GM12891 (cell line): Measurements from ENCODE around the gene TPTE.
"Not testable (repeated sequence)": the region's sequence is repeated elsewhere in the genome, so short reads cannot be mapped to it uniquely, and the experiment has no call there.

Experiments used
- DNase-seq: peaks from one replicate; pipeline ENCODE4 v3.0.0; 2011; ENCODE audit warnings: low spot score; ENCODE audit not compliant: insufficient read length
- FAIRE-seq: peaks from 2 replicates; lab custom pipeline; 2011; peaks lifted over from hg19 to GRCh38; lab: Jason Lieb, UNC
- PAX5 ChIP-seq: IDR thresholded peaks from 2 replicates; pipeline ENCODE4 v1.6.1; 2011; ENCODE audit warnings: low read length, moderate library complexity, mild to moderate bottlenecking; ENCODE audit not compliant: insufficient read depth, severe bottlenecking
- POLR2A ChIP-seq: IDR thresholded peaks from 2 replicates; pipeline ENCODE4 v1.6.1; 2011; ENCODE audit warnings: low read depth, low read length, control low read depth
- POLR2AphosphoS5 ChIP-seq: IDR thresholded peaks from 2 replicates; pipeline ENCODE4 v1.6.1; 2011; ENCODE audit warnings: low read depth, low read length, control low read depth
- POU2F2 ChIP-seq: IDR thresholded peaks from 2 replicates; pipeline ENCODE4 v1.6.1; 2011; ENCODE audit warnings: low read depth, mild to moderate bottlenecking, control low read depth, low read length, moderate library complexity
- SPI1 ChIP-seq: IDR thresholded peaks from 2 replicates; pipeline ENCODE4 v1.6.1; 2011; ENCODE audit warnings: low read depth, low read length, control low read depth
- TAF1 ChIP-seq: IDR thresholded peaks from 2 replicates; pipeline ENCODE4 v1.6.1; 2011; ENCODE audit warnings: low read depth, low read length, control low read depth

Gene TPTE

DNA sequence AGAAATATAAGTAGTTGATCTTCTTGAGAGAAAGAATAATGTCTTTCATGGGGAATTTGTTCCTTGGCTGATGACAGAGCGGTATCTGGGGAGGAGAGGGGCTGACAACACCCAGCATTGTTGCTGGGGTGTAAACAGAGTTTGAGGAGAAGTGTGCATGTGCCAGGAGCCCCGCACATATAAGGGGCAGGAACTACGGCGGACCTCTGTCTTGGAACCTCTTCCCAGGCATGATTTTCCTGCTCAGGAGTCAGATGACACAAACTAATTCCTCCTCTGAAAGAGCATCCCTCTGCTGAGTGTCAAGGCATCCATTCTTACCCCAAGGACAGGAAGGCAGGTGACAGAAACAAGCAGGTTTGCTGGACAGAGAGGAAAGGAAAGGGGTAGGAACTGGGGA is 119.1 kb downstream of the TPTE start:
- DNase-seq, result no peak
- no peak for FAIRE-seq
- TF ChIP-seq POLR2AphosphoS5 (no peak), PAX5 (no peak), SPI1 (no peak), TAF1 (no peak), POU2F2 (no peak), POLR2A (no peak)

DNA sequence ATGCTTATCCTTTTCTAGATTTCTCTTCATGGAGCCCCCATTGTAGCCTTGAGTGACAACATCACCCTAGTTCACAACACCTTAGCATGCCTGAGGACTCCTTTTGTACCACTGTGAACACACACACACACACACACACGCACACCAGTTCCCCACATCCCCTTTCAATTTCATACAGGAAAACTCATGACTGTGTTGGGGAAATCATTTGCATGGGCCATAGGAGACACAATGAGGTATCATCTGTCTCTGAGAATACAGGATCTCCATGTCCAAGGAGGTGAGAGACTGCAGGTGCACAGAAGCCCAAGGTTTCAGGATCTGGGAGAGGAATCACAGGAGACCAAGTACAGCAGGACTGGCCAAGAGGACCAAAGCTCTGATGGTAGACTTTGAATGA is 119.7 kb downstream of the TPTE start:
- no peak for DNase-seq
- no peak for FAIRE-seq

DNA sequence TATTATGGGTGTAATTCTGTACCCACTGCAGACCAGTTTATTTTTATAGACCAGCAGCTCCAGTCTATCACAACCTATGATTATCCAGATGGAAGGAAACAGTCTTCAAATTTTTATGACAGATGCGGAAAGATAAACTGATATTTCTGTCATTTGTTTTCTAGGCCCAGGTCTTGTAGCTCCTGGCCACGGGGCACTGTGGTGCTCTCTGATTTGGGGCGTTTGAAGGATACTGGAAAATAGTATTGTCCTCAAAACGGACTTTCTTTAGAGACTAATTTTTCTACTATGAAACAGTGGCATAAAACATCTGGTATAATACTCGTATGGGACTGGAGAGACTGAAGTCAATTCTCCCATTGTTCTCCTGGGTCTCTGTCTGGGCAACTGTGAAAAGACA is 124.3 kb downstream of the TPTE start:
- DNase-seq, FAIRE-seq: not testable (repeated sequence)

More for the DNA sequence above, 119.7 kb downstream of the TPTE start:
- no peak for TF ChIP-seq POU2F2
- TF ChIP-seq PAX5, result no peak
- TF ChIP-seq SPI1, result no peak
- no peak for TF ChIP-seq POLR2AphosphoS5
- no peak for TF ChIP-seq TAF1
- no peak for TF ChIP-seq POLR2A

DNA sequence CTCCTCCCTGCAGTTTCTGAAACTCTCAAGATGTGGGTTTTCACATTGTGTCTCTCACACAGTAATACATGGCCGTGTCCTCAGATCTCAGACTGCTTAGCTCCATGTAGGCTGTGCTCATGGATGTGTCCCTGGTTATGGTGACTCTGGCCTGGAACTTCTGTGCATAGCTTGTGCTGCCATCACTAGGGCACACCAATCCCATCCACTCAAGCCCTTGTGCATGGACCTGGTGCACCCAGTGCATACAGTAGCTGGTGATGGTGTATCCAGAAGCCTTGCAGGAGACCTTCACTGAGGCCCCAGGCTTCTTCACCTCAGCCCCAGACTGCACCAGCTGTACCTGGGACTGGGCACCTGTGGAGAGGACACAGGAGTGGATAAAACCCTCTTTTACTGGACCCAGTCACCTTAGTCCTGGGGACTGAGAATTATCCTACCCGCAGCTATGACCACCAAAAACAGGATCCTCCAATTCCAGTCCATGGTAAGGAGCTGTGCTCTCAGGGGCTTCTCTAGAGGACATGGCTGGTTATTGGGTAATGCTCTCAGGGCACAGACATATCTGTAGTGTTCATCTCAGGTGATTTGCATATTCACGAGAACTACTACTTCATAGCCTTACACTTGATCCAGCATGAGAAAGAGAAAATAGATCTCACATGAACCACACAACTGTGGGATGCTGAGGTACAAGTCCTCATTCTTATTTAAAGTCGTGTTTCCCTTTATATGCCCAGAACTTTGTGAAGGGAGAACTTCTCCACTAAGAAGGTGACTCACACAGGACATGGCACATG is 128.2 kb downstream of the TPTE start:
- not testable (repeated sequence) for FAIRE-seq, DNase-seq

DNA sequence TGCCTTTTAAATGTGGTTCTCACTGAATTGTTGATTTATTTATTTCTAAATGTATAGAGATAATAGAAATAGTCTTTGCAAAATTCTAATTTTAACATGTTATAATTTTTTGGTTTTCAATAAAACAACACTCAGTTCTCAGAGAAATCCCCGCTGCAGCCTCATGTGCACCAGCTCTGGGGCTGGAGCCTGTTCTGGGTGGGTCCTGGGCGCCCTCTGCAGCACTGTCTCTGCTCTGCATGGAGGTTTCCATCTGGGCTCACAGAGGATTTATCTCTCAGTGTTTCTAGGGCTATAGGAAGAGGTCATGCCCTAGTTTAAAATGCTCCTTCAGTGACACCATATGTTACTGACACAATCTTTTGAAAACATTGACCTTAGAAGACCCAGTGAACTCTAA is 128.9 kb downstream of the TPTE start:
- DNase-seq, FAIRE-seq: not testable (repeated sequence)
